Omental fat pad (tissue), 4 donors: Measurements from ENCODE around the gene DLG2. TPM values are rescaled to one million over a fixed set of nuclear protein-coding genes. Genes with fewer than 3 reads are reported as not detected.
"Not testable (repeated sequence)": the region's sequence is repeated elsewhere in the genome, so short reads cannot be mapped to it uniquely, and the experiment has no call there.

Source experiments
- ATAC-seq: fragments of 150-250 bp; one replicate; pipeline ENCODE4 v1.9.1; 2016; ENCODE audit warnings: mild to moderate bottlenecking, moderate library complexity; ENCODE audit not compliant: low FRiP score
- DNase-seq: peaks from one replicate; pipeline ENCODE4 v3.0.0-alpha.2; 2019; ENCODE audit warnings: low spot score
- CTCF ChIP-seq, 3 donors: fragments of 450-650 bp; IDR thresholded peaks; one replicate each; pipeline ENCODE4 v1.5.1; 2016 to 2017; ENCODE audit warnings: antibody characterized with exemption in 3 of 3, mild to moderate bottlenecking in 3 of 3, moderate library complexity in 2 of 3
- total RNA-seq, 4 donors: library from RNA; depleted of rRNA; stranded (reverse); fragments of >200 nt; gene quantifications; one replicate each; pipeline ENCODE4 v1.1.0, GENCODE V29; 2016

DLG2 gene
- 10 to 100 TPM in 2 of 4 donors, 1 to 10 TPM in 2; 4.8 to 13.2 (median 8.1) TPM for total RNA-seq

DNA sequence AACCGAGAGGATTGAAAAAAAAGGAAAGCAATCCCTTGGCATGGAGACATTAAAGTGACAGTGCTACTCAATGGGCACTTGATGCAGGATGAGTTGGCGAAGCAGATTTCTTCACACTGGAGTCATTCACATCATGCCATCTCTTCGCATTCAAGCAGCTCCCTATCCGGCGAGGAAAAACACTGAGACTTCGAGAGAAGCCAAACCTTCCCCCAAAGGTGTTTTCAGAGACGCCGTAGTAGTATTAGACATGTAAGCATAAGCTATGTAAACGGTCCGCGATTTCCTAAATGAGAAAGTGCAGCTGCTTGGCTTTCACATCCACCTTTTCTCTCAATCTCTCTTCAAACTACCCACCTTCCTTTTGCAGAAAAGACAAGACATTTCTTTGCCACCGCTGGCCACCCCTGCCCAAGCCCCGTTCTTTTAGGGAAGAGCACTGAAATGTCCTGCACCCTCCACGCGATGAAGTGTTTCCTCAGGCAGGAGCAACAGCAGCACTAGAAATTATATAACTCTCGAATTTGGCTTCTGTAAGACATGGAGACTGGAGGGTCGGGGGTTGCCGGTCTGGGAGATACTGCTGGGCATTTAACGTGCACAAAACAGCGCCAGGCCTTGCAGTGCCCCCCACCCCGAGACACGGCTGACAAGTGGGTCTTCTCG, at the start of gene DLG2:
Gene DLG2 (minus strand): TSS at position 13 of the 666 bp plus-strand sequence.
- no peak for TF ChIP-seq CTCF (IDR thresholded peaks at IDR 0.05)
- DNase-seq (no peak), ATAC-seq (peak; percentile 50)

GRCh38 chr11:85673393-85673792, 46.2 kb upstream of the DLG2 start:
- no peak for TF ChIP-seq CTCF (IDR thresholded peaks at IDR 0.05)
- ATAC-seq: no peak
- DNase-seq: no peak

DNA sequence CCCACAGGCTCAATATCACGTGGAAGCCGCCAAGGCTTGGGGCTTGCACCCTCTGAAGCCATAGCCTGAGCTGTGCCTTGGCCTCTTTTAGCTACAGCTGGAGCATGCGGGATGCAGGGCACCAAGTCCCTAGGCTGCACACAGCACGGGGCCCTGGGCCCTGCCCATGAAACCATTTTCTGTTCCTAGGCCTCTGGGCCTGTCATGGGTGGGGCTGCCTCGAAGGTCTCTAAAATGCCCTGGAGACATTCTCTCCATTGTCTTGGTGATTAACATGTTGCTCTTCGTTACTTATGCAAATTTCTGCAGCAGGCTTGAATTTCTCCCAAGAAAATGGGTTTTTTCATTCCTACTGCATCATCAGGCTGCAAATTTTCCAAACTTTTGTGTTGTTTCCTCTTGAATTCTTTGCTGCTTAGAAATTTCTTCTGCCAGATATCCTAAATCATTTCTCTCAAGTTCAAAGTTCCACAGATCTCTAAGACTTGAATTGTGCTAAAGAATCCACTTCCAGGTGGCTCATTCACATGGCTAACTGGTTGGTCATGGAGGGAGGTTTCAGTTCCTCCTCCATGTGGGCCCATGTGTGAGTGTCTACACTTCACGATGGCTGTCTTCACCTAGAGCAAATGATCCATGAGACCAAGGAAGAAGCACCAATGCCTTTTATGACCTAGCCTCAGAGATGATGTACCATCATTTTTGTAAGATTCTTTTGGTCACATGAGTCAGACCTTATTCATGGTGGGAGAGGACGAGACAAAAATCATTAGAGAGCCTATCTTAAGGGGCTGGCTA, 45.2 kb upstream of the DLG2 start:
- TF ChIP-seq CTCF (IDR thresholded peaks at IDR 0.05): no peak
- ATAC-seq (no peak), DNase-seq (no peak)

- ATAC-seq, DNase-seq: not testable (repeated sequence)
Measured at GRCh38 chr11:85670949-85671663, 44.0 kb upstream of the DLG2 start.

DNA sequence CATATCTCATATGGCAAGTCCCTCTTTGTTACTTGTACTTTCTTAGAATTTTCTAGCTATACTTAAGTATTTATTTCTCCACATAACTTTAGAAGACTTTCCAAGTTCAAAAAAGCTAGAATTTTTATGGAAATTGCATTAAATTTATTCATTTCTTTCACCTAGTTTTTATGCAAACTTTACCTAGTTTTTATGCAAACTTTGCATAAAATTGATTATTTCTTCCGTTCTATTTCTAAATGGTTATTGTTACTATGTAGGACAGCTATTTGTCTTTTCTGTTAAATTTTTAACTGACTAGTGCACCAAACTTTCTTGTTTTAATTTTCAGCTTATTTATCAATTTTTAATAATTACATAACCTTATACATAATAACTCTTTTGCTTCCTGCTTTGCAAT, 41.0 kb upstream of the DLG2 start:
- no peak for DNase-seq
- no peak for ATAC-seq
- TF ChIP-seq CTCF (IDR thresholded peaks at IDR 0.05): no peak

GRCh38 chr11:85666687-85667086, 39.5 kb upstream of the DLG2 start:
- DNase-seq: no peak
- TF ChIP-seq CTCF (IDR thresholded peaks at IDR 0.05): no peak
- no peak for ATAC-seq

- ATAC-seq (no peak), DNase-seq (no peak)
- TF ChIP-seq CTCF (IDR thresholded peaks at IDR 0.05): no peak
Measured at GRCh38 chr11:85665733-85666132, 38.6 kb upstream of the DLG2 start.
